AG20443 (cell line): ENCODE measurements around the gene COL15A1.

Experiments
- DNase-seq: peaks from one replicate; pipeline ENCODE4 v3.0.0; 2012; ENCODE audit warnings: low spot score, mixed read lengths

Gene COL15A1

DNA sequence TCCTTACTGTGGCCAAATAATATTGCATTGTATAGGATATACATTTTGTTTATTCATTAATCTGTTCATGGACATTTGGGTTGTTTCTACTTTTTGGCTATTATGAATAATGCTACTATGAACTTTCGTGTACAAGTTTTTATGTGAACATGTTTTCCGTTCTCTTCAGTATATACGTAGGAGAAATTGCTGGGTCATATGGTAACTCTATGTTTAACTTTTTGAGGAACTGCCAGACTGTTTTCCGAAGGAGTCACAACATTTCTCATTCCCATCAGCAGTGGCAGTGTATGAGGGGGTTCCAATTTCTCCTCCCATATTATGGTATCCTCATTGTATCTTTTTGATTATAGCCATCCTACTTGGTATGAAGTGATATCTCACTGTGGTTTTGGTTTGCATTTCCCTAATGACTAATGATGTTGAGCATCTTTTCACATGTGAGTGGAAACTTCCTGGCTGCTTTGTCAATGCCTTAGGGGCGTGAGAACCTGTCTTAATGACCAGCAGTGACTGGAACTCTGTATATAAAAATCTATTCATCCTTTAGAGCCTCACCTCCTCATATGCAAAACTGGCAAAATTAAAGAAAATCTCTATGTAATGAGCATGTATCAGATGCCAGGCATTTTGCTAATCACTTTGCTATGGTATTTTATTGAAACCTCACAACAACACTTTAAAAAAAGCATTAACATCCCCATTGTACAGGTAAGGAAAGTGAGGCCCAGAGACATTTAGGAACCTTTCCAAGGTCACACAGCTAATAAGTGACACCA lies 113.4 kb downstream of the COL15A1 start:
- DNase-seq, result peak; percentile 63

GRCh38 chr9:99057665-99058625 lies 114.2 kb downstream of the COL15A1 start:
- peak; percentile 52 for DNase-seq

GRCh38 chr9:99058964-99059921 lies 115.5 kb downstream of the COL15A1 start:
- no peak for DNase-seq

DNA sequence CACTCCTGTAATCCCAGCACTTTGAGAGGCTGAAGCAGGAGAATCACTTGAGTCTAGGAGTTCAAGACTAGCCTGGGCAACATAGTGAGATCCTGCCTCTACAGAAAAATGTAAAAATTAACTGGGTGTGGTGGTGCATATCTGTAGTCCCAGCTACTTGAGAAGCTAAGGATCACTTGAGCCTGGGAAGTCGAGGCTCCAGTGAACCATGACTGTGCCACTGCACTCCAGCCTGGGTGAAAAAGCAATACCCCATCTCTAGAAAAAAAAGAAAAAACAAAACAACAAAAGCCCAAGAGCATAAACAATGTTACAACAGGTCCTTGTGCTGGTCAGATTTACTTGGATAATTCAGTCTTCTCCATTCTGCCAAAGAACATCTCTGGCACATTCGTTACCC lies 116.9 kb downstream of the COL15A1 start:
- DNase-seq, result no peak

DNA sequence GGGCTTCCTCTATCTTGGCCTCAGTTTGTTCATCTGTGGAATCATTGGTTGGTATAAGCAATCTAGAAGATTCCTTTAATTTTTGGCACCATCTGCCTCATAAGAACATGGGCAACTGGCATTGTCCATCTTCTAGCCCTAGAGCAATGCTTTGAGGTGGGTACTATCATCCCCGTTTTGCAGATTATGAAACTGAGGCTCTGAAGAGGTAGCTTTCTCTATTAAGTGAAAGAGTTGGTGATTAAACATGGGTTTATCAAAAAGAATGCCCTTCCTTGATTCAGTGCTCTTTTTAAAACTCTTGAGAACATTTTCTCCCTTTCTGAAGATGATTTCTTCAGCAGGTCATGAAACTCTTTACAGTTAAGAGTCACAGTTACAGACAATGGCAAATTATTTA lies 118.8 kb downstream of the COL15A1 start:
- no peak for DNase-seq

DNA sequence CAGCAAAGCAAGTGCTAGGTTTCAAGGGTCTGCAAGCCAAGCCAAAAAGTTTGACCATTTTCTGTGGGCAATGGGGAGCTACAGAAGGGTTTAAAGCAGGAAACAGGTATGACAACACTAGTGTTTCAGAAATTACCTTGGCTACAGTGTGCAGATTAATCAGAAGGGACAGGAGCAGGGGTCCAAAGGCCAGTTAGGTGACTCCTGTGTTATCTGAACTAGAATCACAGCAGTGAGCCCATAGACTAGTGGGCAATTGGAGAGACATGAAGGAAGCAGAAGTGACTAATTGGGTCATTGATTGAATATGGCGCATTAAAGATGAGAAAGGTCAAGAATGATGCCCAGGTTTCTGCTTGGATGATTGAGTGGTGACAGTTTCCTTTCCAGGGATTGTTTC lies 119.8 kb downstream of the COL15A1 start:
- DNase-seq, result no peak

GRCh38 chr9:99066571-99066970 lies 122.9 kb downstream of the COL15A1 start:
- no peak for DNase-seq

- DNase-seq, result no peak
Observed at GRCh38 chr9:99069075-99069474, 125.4 kb downstream of the COL15A1 start.

- DNase-seq, result no peak
Observed at GRCh38 chr9:99069546-99069945, 125.8 kb downstream of the COL15A1 start.

GRCh38 chr9:99070681-99071080 lies 127.0 kb downstream of the COL15A1 start:
- no peak for DNase-seq

- no peak for DNase-seq
Observed at GRCh38 chr9:99071313-99072039, 127.8 kb downstream of the COL15A1 start.

GRCh38 chr9:99072040-99072394 lies 128.3 kb downstream of the COL15A1 start:
- peak; percentile 52 for DNase-seq

DNA sequence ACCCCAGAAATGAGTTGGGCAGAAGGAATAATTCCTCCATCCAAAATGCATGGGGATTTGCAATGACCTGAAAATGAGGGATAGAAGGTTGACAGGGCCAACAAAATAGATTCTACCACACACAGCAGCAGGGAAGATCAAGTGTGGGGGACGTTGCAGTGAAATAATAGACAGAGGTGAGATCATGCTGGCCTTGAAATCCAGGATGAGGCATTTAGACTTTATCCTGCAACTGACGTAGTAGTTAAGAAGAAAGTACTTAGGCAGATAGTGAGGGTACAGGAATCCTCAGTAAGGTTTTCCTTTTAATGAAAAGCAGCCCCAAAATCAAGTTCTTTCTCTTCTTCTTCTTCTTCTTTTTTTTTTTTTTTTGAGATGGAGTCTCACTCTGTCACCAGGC lies 129.6 kb downstream of the COL15A1 start:
- no peak for DNase-seq

DNA sequence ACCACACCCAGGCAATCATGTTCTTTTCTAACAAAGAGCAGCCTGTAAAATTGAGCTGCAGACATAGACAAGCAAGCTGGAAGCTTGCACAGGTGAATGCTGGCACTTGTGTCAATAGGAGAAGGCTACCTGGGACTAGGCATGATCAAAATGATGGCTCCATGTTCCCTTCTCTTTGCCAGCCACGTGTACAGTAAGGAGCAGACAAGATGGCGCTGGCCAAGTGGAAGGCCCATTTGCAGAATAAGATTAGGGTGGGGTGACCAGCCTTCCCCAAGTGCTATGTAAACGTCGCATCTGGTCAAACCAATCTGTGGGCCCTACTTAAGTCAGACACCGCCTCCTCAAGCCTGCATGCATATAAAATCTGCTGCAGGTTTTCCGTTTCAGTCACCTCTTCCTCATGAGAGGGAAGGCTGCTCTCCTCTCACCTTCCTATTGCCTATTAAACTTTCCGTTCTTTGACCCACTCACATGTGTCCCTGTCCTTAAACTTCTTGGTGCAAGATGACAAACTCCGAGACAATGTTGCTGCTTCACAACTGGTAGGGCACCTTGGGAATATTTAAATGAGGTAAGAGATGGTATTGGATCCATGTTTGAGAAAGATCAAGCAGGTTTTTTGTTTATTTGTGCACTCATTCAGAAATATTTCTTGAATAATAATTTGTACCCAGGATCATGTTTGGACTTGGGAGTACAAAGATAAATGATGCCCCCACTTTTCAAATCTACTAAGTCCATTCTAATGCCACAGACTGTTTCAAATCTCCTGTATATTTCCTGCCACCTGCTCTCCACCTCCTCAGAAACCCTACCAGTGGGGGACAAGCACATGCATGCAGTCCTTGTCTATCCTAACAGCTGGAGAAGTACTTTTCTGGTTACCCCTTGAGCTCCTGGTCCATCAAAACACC lies 130.5 kb downstream of the COL15A1 start:
- no peak for DNase-seq

DNA sequence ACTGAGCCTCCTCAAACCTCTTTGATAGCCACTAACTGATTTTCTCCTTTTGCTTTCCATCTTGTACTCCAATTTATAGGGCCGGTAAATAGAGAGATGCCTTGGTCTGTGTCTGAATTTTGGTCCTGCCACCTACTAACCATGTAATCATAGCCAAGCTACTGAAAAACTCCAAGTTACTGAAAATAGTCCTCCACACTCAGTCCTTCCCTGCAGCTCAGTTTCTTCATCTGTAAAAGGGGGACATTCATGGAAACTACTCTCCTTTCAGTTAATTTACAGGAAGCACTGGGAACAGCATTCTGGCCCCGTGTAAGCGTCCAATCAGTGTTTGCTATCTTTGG lies 131.2 kb downstream of the COL15A1 start:
- DNase-seq, result no peak

GRCh38 chr9:99075246-99075912 lies 131.7 kb downstream of the COL15A1 start:
- DNase-seq, result peak; percentile 65

DNA sequence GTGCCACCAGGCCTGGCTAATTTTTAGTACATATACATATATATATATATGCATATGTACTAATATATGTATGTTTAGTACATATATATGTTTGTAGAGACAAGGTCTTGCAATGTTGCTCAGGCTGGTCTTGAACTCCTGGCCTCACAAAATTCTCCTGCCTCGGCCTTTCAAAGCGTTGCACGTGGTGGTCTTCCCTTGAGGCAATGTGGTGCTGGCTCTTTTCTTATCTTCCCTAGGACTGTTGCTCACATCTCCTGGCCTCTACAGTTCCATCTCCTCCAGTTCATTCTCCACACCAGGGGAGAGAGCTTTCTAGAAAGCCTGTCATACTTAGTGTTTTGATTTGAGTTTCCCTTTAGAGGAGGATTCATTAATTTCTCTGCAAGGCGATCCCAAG lies 132.3 kb downstream of the COL15A1 start:
- DNase-seq, result no peak

- DNase-seq, result peak; percentile 20
Observed at GRCh38 chr9:99076483-99077171, 132.9 kb downstream of the COL15A1 start.

DNA sequence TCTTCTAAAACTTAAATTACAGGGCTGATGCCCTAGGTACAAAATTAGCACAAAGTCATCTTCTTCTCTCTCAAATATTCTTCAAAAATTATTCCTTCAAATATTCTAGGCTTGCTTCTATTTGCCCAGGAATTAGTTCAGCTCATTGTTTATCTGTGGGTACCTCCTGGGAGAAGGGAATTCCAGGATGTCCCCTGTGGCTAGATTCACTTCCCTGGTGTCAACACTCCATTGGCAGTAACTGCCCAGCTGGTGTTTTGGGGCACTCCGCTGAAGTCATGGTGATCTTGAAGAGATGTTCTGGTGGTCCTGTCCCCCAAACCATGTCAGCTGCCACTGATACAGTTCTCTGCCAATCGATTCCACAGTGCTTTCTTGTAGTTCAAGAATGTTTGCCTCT lies 135.0 kb downstream of the COL15A1 start:
- DNase-seq, result no peak
